H9 (cell line): ENCODE measurements around the gene ITPK1. TPM values are rescaled to one million over a fixed set of nuclear protein-coding genes. Genes with fewer than 3 reads are reported as not detected.

Experiments
- DNase-seq: peaks from one replicate; pipeline ENCODE4 v3.0.0-alpha.2; 2017
- H2AFZ ChIP-seq: one replicate; pipeline ENCODE4 v1.6.1; 2013; ENCODE audit warnings: mild to moderate bottlenecking, low read length, control low read depth, moderate library complexity
- H2AK5ac ChIP-seq: 2 replicates; pipeline ENCODE4 v1.6.1; 2013; ENCODE audit warnings: low read length, control low read depth, mixed read lengths; ENCODE audit not compliant: insufficient read length
- H2BK120ac ChIP-seq: one replicate; pipeline ENCODE4 v1.6.1; 2013; ENCODE audit warnings: low read depth, mild to moderate bottlenecking, low read length, control low read depth, inconsistent platforms; ENCODE audit not compliant: poor library complexity, severe bottlenecking
- H2BK12ac ChIP-seq: 2 replicates; pipeline ENCODE4 v1.6.1; 2013; ENCODE audit warnings: low read length, control low read depth, mixed read lengths, low read depth; ENCODE audit not compliant: insufficient read length
- H2BK15ac ChIP-seq: 2 replicates; pipeline ENCODE4 v1.6.1; 2013; ENCODE audit warnings: low read depth, low read length, control low read depth
- H2BK20ac ChIP-seq: one replicate; pipeline ENCODE4 v1.6.1; 2013; ENCODE audit warnings: low read depth, mild to moderate bottlenecking, low read length, control low read depth, inconsistent platforms; ENCODE audit not compliant: poor library complexity, severe bottlenecking
- H2BK5ac ChIP-seq: 2 replicates; pipeline ENCODE4 v1.6.1; 2013; ENCODE audit warnings: low read length, control low read depth, mixed read lengths; ENCODE audit not compliant: insufficient read length
- H3K14ac ChIP-seq: 2 replicates; pipeline ENCODE4 v1.6.1; 2013; ENCODE audit warnings: low read length, control low read depth; ENCODE audit not compliant: insufficient read depth
- H3K18ac ChIP-seq: 2 replicates; pipeline ENCODE4 v1.6.1; 2013; ENCODE audit warnings: low read depth, mild to moderate bottlenecking, mixed read lengths, low read length, control low read depth; ENCODE audit not compliant: insufficient read length
- H3K23ac ChIP-seq: 2 replicates; pipeline ENCODE4 v1.6.1; 2013; ENCODE audit warnings: low read length, control low read depth, mixed read lengths, low read depth; ENCODE audit not compliant: insufficient read length
- H3K23me2 ChIP-seq: 2 replicates; pipeline ENCODE4 v1.6.1; 2013; ENCODE audit warnings: low read depth, mild to moderate bottlenecking, mixed read lengths, low read length, control low read depth; ENCODE audit not compliant: insufficient read length, poor library complexity, severe bottlenecking
- H3K27ac ChIP-seq: 2 replicates; pipeline ENCODE4 v1.5.1; 2013; ENCODE audit warnings: low read length, control low read depth, mixed read lengths, low read depth; ENCODE audit not compliant: insufficient read length
- H3K27me3 ChIP-seq: 2 replicates; pipeline ENCODE4 v1.6.1; 2013; ENCODE audit warnings: low read length, control low read depth, inconsistent platforms; ENCODE audit not compliant: insufficient read depth
- H3K4ac ChIP-seq: 2 replicates; pipeline ENCODE4 v1.6.1; 2013; ENCODE audit warnings: low read depth, mild to moderate bottlenecking, control low read depth, inconsistent platforms, low read length, moderate library complexity
- H3K4me1 ChIP-seq: 2 replicates; pipeline ENCODE4 v1.6.1; 2013; ENCODE audit warnings: low read length, control low read depth, inconsistent platforms; ENCODE audit not compliant: insufficient read depth
- H3K4me2 ChIP-seq: 2 replicates; pipeline ENCODE4 v1.6.1; 2013; ENCODE audit warnings: low read length, control low read depth, mixed read lengths; ENCODE audit not compliant: insufficient read length, insufficient read depth
- H3K56ac ChIP-seq: 2 replicates; pipeline ENCODE4 v1.6.1; 2013; ENCODE audit warnings: low read depth, mild to moderate bottlenecking, mixed read lengths, low read length, control low read depth; ENCODE audit not compliant: insufficient read length
- H3K79me1 ChIP-seq: 2 replicates; pipeline ENCODE4 v1.6.1; 2013; ENCODE audit warnings: low read depth, mild to moderate bottlenecking, moderate library complexity, low read length, control low read depth, inconsistent platforms; ENCODE audit not compliant: insufficient read depth, poor library complexity, severe bottlenecking
- H3K79me2 ChIP-seq: 2 replicates; pipeline ENCODE4 v1.6.1; 2013; ENCODE audit warnings: low read length, control low read depth, inconsistent platforms; ENCODE audit not compliant: insufficient read depth
- H3K9ac ChIP-seq: 2 replicates; pipeline ENCODE4 v1.6.1; 2013; ENCODE audit warnings: low read length, control low read depth, mixed read lengths; ENCODE audit not compliant: insufficient read length; ENCODE audit errors: extremely low read depth
- H3K9me3 ChIP-seq: one replicate; pipeline ENCODE4 v1.6.1; 2013; ENCODE audit warnings: low read depth, low read length, inconsistent platforms; ENCODE audit not compliant: control insufficient read depth
- H3T11ph ChIP-seq: one replicate; pipeline ENCODE4 v1.6.1; 2013; ENCODE audit warnings: mild to moderate bottlenecking, low read length, control low read depth, inconsistent platforms
- H4K20me1 ChIP-seq: one replicate; pipeline ENCODE4 v1.6.1; 2013; ENCODE audit not compliant: control insufficient read depth, insufficient read length, insufficient read depth
- H4K5ac ChIP-seq: 2 replicates; pipeline ENCODE4 v1.6.1; 2013; ENCODE audit warnings: low read depth, mild to moderate bottlenecking, mixed read lengths, low read length, control low read depth; ENCODE audit not compliant: insufficient read length
- H4K8ac ChIP-seq: replicated peaks from 2 replicates; pipeline ENCODE4 v1.6.1; 2013; ENCODE audit warnings: low read length, control low read depth, mixed read lengths, low read depth; ENCODE audit not compliant: insufficient read length
- H4K91ac ChIP-seq: 2 replicates; pipeline ENCODE4 v1.6.1; 2013; ENCODE audit warnings: low read depth, mild to moderate bottlenecking, moderate library complexity, mixed read lengths, low read length, control low read depth; ENCODE audit not compliant: insufficient read length
- H3K27ac Mint-ChIP-seq, 3 experiments: 2 replicates in 2 of 3; 3 replicates in 1 of 3; pipeline ENCODE4 v1.8.0; 2020 to 2021; ENCODE audit warnings: mixed read lengths in 3 of 3, mild to moderate bottlenecking in 1 of 3, moderate library complexity in 1 of 3
- H3K27me3 Mint-ChIP-seq: 2 replicates; pipeline ENCODE4 v1.8.0; 2021; ENCODE audit warnings: low read depth, mild to moderate bottlenecking, moderate library complexity, mixed read lengths
- H3K36me3 Mint-ChIP-seq, 3 experiments: 2 replicates in 2 of 3; 3 replicates in 1 of 3; pipeline ENCODE4 v1.8.0; 2020 to 2021; ENCODE audit warnings: low read depth in 3 of 3, mixed read lengths in 3 of 3; ENCODE audit not compliant: insufficient read depth in 1 of 3
- H3K4me1 Mint-ChIP-seq, 2 experiments: 2 replicates each; pipeline ENCODE4 v1.8.0; 2020; ENCODE audit warnings: mixed read lengths in 2 of 2
- H3K4me3 Mint-ChIP-seq, 2 experiments: 2 replicates in 1 of 2; 3 replicates in 1 of 2; pipeline ENCODE4 v1.8.0; 2020 to 2021; ENCODE audit warnings: mild to moderate bottlenecking in 2 of 2, mixed read lengths in 2 of 2, moderate library complexity in 1 of 2
- H3K9me3 Mint-ChIP-seq, 2 experiments: 2 replicates in 1 of 2; 3 replicates in 1 of 2; pipeline ENCODE4 v1.8.0; 2020; ENCODE audit warnings: mild to moderate bottlenecking in 2 of 2, mixed read lengths in 2 of 2, moderate library complexity in 1 of 2
- CTCF ChIP-seq: fragments of 200-600 bp; sonication (generic); conservative IDR thresholded peaks from 3 replicates; pipeline ENCODE4 v1.8.0; 2021; ENCODE audit warnings: antibody characterized with exemption, mild to moderate bottlenecking
- WGBS: extraction: QIAGEN DNeasy Blood & Tissue Kit; methylation state at CpG from one replicate; pipeline ENCODE4 v1.1.7; 2013; ENCODE audit warnings: missing lambda C conversion rate, low lambda C conversion rate, mixed read lengths; ENCODE audit not compliant: insufficient read length; ENCODE audit errors: extremely low coverage; 5-methylcytosine and 5-hydroxymethylcytosine counted together
- total RNA-seq: library from RNA; stranded (reverse); gene quantifications from 2 replicates; pipeline ENCODE4 v1.2.1, GENCODE V29; 2021

ITPK1 gene
- total RNA-seq, 1 experiment from 2014 or later = 92.7 TPM

DNA sequence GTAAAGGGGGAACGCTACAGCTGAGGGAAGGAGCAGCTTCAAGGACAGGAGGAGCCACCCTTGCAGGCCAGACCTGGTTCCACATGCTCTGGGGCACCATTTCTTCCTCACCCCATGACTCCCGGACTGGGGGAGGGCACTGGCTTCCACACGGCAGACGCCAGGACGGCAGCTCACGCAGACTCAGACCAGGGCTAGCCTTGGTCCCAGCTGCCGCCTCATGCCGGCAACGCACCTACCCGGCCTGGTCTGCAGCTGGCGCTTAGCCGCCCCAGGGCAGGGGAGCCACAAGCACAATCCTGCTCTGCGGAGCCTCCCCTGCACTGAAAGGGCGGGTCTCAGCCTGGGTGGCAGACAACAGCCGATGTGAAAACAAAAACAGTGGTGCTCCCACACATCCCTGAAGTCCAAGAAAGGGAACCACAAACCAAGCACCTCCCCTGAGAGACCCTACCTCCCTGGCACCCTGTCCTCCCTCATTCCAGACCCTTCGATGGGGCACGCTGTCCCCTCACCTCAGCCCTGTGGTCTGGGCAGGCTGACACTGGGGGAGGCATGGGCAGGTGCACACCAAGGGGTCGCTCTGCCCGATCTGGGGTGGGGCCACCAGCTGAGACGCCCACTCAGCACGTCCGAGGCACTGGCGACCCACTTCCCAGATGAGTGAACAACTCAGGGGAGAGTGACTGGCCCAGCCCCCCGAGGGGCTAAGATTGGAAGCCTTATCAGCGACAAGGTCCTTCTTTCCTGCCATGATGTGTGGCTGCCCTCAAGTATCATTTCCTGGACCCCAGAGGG lies 127.8 kb downstream of the ITPK1 start:
- no peaks in the 10 kb centered on the region for H3K9me3 ChIP-seq

More for the DNA sequence above, 127.8 kb downstream of the ITPK1 start:
- no peak overlapping the region for H2BK5ac ChIP-seq
- no peak overlapping the region for H2BK20ac ChIP-seq
- H2BK15ac ChIP-seq = no peak overlapping the region
- H2AFZ ChIP-seq = no peak overlapping the region
- no peaks in the 10 kb centered on the region for H3K9me3 Mint-ChIP-seq
- TF ChIP-seq CTCF = no peak
- no peak for DNase-seq
- no peak overlapping the region for H3K4me2 ChIP-seq
- H3K4me1 Mint-ChIP-seq = peaks cover 2 to 7% of the 10 kb centered on the region in 2 experiments; a peak in 2 of 4 replicates
- H4K8ac ChIP-seq = no peak overlapping the region
- H3K14ac ChIP-seq = peak overlapping the region; percentile 59; the same call in 1 of the 2 replicates
- H3K27me3 Mint-ChIP-seq = no peaks in the 10 kb centered on the region
- no peak overlapping the region for H4K91ac ChIP-seq
- H4K5ac ChIP-seq = no peak overlapping the region
- H2BK120ac ChIP-seq = no peak overlapping the region
- H3K36me3 Mint-ChIP-seq = peaks cover 9 to 29% (median 14%) of the 10 kb centered on the region in 3 experiments
- H3K79me2 ChIP-seq = no peaks in the 10 kb centered on the region
- no peak overlapping the region for H3K4me3 Mint-ChIP-seq
- no peaks in the 10 kb centered on the region for H3K23me2 ChIP-seq
- no peak overlapping the region for H2AK5ac ChIP-seq
- no peak overlapping the region for H3K9ac ChIP-seq
- no peak overlapping the region for H3K56ac ChIP-seq
- H3T11ph ChIP-seq = no peak overlapping the region
- H3K27ac ChIP-seq = no peak overlapping the region
- no peak overlapping the region for H2BK12ac ChIP-seq
- H3K27me3 ChIP-seq = no peaks in the 10 kb centered on the region
- H3K27ac Mint-ChIP-seq = peak overlapping the region in 1 of 3 experiments; percentile 81; a peak in 1 of 7 replicates
- no peaks in the 10 kb centered on the region for H3K4me1 ChIP-seq
- H3K18ac ChIP-seq = no peak overlapping the region
- no peaks in the 10 kb centered on the region for H3K79me1 ChIP-seq
- no peak overlapping the region; the same call in 1 of the 2 replicates for H3K4ac ChIP-seq
- H3K23ac ChIP-seq = no peak overlapping the region
- no CpG with 5 or more reads among the region's 25 CpGs for WGBS
- no peaks in the 10 kb centered on the region for H4K20me1 ChIP-seq
